ENCODE measurements around the gene VSTM2A.
A peak's percentile ranks its signal among the peaks of the same experiment; 100 is the strongest.

The VSTM2A gene

DNA sequence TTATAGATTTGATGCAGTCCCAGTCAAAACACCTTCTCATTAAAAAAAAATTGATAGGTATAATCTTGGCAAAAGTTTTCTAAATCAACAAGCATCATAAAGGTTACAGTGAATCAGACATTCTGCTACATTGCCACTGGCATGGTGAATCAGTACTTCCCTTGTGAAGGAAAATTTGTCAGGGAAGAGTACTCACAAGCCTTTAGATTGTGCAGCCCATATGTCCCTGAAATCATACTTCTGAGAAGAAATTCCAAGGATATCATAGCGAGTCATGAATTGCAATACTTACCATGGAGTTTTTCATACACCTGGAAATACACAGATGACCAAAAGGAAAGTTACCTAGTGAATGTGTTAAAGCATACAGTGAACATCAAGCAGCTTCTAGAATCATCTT lies 17.2 kb downstream of the VSTM2A start:
- in situ Hi-C loops (cut with HindIII; ENCODE audit: low sequenced_read_pairs), result no loop called here
- TF ChIP-seq CTCF (IDR thresholded peaks at IDR 0.05; ENCODE audit: low read depth, low read length, missing control alignments), result no peak
- H3K4me3 ChIP-seq (ENCODE audit: low read depth, low read length), result no peak overlapping the region
- no peak for DNase-seq (ENCODE audit: low read depth)

DNA sequence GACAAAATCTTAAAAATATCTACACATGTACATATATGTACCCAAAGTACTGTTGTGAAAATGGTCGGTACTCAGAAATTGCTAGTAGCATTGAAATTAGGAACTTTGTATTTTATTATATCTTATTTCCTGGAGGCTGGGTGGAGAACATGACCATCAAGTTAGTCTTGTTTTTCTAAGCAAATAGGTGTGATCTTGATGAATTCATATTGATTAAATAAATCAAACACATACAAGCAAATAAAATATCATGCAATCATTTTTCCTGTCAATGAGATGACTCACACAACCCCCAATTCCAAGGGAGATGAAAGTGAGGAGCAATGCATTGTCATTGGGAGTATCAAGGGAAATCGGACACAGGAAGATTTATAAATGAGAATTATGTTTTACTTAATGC lies 18.0 kb downstream of the VSTM2A start:
- TF ChIP-seq CTCF (IDR thresholded peaks at IDR 0.05; ENCODE audit: low read depth, low read length, missing control alignments), result no peak
- in situ Hi-C loops (cut with HindIII; ENCODE audit: low sequenced_read_pairs), result no loop called here
- DNase-seq (ENCODE audit: low read depth), result no peak
- no peak overlapping the region for H3K4me3 ChIP-seq (ENCODE audit: low read depth, low read length)

DNA sequence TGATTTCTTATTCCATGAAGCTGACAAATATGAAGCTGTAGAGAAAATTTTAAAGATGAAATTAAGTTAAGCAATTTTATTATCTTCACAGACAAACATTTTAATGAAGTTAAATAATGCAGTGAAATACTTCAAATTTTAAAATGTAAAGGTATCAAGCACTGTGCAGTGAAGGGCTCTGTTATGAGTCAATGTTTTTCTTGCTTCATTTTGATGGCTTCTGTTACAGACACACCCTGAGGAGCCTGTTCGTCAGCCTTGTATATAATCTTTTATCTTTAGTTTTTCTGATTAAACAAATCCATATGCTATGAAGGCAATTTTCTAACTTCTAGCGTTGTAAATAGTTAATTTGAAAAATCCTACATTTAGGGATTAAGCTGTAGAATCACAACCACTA lies 18.5 kb downstream of the VSTM2A start:
- no peak for TF ChIP-seq CTCF (IDR thresholded peaks at IDR 0.05; ENCODE audit: low read depth, low read length, missing control alignments)
- in situ Hi-C loops (cut with HindIII; ENCODE audit: low sequenced_read_pairs), result no loop called here
- DNase-seq (ENCODE audit: low read depth), result no peak
- H3K4me3 ChIP-seq (ENCODE audit: low read depth, low read length), result no peak overlapping the region

DNA sequence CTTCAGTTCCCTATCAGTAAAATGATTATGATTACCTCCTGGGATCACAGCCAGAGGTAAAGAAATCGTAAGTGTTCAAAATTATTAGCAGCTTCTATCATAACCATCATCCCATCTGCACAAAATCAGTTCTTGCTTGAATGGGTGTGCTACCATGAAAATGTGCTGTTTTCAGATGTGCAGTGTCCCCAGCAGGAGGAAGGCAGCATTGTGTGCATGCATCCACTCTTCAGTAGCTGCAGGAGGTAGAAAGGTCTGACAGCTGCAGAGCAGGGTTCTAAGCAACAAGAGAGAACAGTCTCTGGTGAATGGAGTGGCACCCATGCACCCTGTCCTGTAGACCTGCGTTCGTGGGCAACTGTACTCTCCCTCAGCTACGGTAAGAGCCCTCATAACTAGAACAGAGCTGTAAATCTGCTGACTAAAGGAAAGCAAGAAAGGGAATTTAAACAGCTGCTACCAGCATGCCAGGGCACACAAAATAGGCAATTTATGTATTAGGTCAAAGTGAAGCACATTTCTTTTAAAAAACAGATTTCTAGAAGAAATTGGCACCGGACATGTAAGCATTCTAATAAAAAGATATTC lies 21.2 kb downstream of the VSTM2A start:
- no peak for TF ChIP-seq CTCF (IDR thresholded peaks at IDR 0.05; ENCODE audit: low read depth, low read length, missing control alignments)
- no peak for DNase-seq (ENCODE audit: low read depth)
- no peak overlapping the region for H3K4me3 ChIP-seq (ENCODE audit: low read depth, low read length)
- in situ Hi-C loops (cut with HindIII; ENCODE audit: low sequenced_read_pairs), result no loop called here

DNA sequence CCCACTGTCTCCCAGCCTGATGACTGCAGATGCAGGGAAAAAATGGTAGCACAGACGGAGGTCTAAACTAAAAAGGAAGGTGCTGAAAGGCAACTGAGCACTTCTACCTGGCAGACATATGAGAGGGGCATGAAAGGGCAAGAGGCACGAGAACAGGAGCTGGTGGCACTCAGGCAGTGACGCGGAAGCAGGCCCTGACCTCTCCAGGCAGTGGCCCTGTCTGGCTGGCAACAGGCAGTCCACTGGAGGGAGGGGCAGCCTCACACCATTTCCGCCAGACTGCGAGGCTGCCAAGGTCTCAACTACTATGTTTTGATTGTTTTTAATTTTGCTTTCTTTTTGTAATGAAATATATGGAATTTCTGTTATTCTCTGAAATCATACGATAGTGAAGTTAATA lies 23.3 kb downstream of the VSTM2A start:
- in situ Hi-C loops (cut with HindIII; ENCODE audit: low sequenced_read_pairs), result no loop called here
- DNase-seq (ENCODE audit: low read depth), result no peak
- no peak overlapping the region for H3K4me3 ChIP-seq (ENCODE audit: low read depth, low read length)
- TF ChIP-seq CTCF (IDR thresholded peaks at IDR 0.05; ENCODE audit: low read depth, low read length, missing control alignments), result no peak

DNA sequence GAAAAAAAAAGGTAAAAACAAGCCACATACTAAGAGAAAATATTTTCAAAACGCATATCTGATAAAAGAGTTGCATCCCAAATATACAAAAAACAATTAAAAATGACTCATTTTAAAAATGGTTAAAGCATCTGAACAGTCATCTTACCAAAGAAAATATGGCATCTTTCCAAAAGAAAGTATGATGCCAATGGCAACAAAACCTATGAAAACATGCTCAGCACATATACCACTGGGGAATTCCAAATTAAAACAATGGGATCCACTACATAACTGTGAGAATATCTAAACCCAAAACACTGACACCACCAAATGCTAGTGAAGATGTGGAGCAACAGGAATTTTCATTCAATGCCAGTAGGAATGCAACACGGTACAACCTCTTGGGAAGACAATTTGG lies 39.3 kb downstream of the VSTM2A start:
- in situ Hi-C loops (cut with HindIII; ENCODE audit: low sequenced_read_pairs), result no loop called here
- no peak overlapping the region for H3K4me3 ChIP-seq (ENCODE audit: low read depth, low read length)
- peak; percentile 33 for DNase-seq (ENCODE audit: low read depth)
- TF ChIP-seq CTCF (IDR thresholded peaks at IDR 0.05; ENCODE audit: low read depth, low read length, missing control alignments), result no peak

Measured in astrocyte of the cerebellum (primary cell).